Epithelial cell of esophagus (primary cell): ENCODE data around the gene TPST2.

Experiments
- DNase-seq: peaks from one replicate; pipeline ENCODE4 v3.0.0; 2010; ENCODE audit warnings: low read depth
- H3K4me3 ChIP-seq: 2 replicates; pipeline ENCODE4 v1.5.1; 2011; ENCODE audit warnings: mild to moderate bottlenecking, low read length, control low read depth
- TF ChIP-seq, protein P1 (sequence below): IDR thresholded peaks from 2 replicates; pipeline ENCODE4 v1.5.1; 2011; ENCODE audit warnings: low read depth, mild to moderate bottlenecking, low read length, control low read depth, inconsistent platforms; ENCODE audit not compliant: insufficient read depth; ENCODE audit errors: missing control alignments

Gene TPST2

DNA sequence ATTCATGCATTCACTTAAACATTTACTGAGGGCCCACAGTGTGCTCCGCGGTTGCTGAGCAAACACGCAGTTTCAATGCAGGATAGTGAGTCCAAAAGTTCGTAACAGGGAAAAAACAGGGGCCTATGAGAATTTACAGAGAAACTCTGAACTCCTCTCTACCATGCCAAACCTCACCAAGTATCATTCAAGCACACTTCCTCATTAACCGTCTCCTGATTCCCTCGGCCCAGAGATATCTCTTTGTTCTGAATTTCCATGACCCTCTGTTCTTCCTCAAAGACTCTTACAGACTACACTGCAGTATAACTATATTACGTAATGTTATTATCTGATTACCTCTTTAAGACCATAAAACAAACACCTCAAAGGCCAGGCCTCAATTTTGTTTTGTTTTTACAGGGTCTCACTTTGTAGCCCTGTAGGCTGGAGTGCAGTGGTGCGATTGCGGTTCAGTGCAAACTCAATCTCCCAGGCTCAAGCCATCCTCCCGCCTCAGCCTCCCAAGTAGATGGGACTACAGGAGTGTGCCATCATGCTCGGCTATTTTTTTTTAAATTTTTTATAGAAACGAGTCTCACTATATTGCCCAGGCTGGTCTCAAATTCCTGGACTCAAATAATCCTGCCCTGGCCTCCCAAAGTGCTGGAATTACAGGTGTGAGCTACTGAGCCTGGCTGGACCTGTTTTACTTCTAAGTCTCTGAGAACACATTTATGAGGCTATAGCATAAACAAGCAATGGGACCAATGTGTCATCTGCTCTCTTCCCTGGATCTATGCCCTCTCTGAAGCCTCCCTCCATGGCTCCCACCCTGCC is 109.9 kb downstream of the TPST2 start:
- peak overlapping the region; percentile 27 for H3K4me3 ChIP-seq
- TF ChIP-seq, protein P1, sequence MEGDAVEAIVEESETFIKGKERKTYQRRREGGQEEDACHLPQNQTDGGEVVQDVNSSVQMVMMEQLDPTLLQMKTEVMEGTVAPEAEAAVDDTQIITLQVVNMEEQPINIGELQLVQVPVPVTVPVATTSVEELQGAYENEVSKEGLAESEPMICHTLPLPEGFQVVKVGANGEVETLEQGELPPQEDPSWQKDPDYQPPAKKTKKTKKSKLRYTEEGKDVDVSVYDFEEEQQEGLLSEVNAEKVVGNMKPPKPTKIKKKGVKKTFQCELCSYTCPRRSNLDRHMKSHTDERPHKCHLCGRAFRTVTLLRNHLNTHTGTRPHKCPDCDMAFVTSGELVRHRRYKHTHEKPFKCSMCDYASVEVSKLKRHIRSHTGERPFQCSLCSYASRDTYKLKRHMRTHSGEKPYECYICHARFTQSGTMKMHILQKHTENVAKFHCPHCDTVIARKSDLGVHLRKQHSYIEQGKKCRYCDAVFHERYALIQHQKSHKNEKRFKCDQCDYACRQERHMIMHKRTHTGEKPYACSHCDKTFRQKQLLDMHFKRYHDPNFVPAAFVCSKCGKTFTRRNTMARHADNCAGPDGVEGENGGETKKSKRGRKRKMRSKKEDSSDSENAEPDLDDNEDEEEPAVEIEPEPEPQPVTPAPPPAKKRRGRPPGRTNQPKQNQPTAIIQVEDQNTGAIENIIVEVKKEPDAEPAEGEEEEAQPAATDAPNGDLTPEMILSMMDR: no peak
- peak; percentile 38 for DNase-seq

DNA sequence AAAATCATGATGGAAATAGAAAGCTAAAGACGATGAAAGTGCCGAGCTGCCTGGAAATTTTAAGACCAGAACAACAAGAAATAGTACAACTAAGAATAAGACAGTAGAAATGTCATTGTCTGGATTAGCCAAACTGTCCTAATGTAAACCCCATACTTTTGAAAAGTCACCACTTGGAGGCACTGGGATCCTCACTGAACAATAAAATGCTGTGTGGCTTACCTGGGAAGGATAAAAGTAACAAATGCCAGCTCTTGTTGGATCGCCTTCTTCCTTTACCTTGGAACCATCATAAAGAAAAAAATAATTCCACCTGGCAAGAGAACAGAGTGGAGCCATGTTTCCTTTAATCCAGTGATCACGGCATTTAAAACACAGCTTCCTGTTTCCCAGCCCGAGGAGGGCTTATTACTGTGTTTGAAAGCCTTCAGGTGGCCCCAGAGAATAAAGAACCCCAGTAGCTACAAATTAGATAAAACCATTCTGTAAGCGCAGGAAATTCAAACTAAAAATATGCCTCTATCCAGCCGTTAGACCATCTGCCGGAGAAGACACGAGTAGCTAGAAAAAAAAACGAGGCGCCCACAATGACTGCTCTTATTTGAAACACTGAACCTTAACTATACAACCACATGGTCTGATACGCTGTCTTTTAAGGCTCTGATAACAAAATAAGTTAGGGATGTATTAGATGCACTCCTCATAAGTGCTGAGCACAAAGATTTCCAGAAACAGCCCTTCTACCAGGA is 110.7 kb downstream of the TPST2 start:
- peak overlapping the region; percentile 27 for H3K4me3 ChIP-seq
- TF ChIP-seq, protein P1: peak; percentile 18
- DNase-seq: no peak

DNA sequence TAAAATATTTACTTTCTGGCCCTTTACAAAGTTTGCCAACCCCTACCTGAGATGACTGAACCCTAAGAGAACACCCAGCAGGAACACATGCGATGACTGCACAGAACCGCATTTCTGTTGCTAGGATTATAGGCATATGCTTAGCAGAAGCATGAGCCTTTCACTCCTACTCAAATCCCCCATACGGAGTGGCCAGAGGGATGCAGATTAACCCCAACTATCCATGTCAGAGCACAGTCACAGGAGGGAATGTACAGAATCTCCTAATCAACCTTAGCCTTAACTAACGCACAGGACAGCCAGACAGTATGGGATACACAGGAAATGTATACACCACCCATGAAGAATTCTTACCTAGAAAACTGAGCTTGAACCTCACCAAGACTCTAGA is 112.6 kb downstream of the TPST2 start:
- TF ChIP-seq, protein P1: no peak
- DNase-seq: no peak
- H3K4me3 ChIP-seq: no peak overlapping the region

DNA sequence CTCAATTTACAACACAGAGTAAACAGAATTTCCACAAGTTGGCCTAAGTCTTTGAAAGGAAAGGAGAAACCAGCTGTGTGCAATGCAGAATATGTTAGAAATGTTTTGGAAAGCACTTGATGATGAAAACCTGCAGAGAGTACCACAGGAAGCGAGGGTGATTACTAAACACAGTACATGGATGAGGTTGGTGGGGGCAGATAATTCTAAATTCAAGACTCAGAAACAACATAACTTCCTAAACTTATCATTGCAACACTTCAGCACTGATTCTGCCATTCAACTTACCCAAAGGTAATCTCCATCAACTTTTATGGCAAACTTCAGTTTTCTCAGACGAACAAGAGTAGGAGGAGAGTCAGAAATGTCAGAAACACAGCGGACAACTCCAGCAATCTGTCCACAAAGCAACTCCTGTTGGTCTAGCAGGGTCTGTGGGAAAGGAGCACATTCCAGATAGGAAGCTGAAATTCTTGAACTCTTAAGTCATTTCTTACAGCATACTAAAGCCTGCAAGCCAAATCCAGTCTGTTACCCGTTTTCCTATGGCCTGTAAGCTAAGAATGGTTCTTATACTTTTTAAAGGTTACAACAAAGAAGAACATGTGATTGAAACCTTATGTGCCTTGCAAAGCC is 113.1 kb downstream of the TPST2 start:
- no peak for DNase-seq
- H3K4me3 ChIP-seq: no peak overlapping the region
- TF ChIP-seq, protein P1: no peak

DNA sequence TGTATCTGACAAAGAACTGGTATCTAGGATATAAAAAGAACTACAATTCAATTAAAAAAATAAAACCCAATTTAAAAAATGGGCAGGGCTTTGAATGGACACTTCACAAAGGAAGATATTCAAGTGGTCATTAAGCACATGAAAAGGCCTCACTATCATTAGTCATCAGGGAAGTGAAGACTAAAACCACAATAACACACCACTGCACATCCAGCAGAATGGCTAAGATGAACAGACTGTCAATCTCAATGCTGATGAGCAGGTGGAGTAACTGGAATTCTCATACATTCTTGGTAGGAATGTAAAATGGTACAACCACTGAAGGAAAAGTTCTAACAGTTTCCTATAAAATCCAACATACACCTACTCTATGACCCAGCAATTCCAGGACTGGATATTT is 115.2 kb downstream of the TPST2 start:
- DNase-seq: peak; percentile 48
- TF ChIP-seq, protein P1: no peak
- no peak overlapping the region for H3K4me3 ChIP-seq
